IMR-90 (cell line): Measurements from ENCODE around the gene MGAT4C.

ENCODE experiments used
- BHLHE40 ChIP-seq: fragments of 150-350 bp; IDR thresholded peaks from 2 replicates; pipeline ENCODE4 v1.6.1; 2016; ENCODE audit warnings: mild to moderate bottlenecking, low read depth, low read length
- CEBPB ChIP-seq: IDR thresholded peaks from 2 replicates; pipeline ENCODE4 v1.6.1; 2012; ENCODE audit warnings: low read depth, low read length, improper control_type of control experiment
- CHD1 ChIP-seq: IDR thresholded peaks from 2 replicates; pipeline ENCODE4 v1.6.1; 2012; ENCODE audit warnings: low read depth, low read length, improper control_type of control experiment
- CTCF ChIP-seq: conservative IDR thresholded peaks from 2 replicates; pipeline ENCODE4 v1.5.1; 2012; ENCODE audit warnings: mild to moderate bottlenecking, low read depth, low read length, improper control_type of control experiment
- FOS ChIP-seq: fragments of 150-350 bp; IDR thresholded peaks from 2 replicates; pipeline ENCODE4 v1.6.1; 2016; ENCODE audit warnings: low read depth, low read length
- MAFK ChIP-seq: IDR thresholded peaks from 2 replicates; pipeline ENCODE4 v1.6.1; 2012; ENCODE audit warnings: low read depth, low read length, improper control_type of control experiment
- MAZ ChIP-seq: IDR thresholded peaks from 2 replicates; pipeline ENCODE4 v1.6.1; 2012; ENCODE audit warnings: low read depth, mild to moderate bottlenecking, low read length, improper control_type of control experiment, moderate library complexity, borderline replicate concordance
- MXI1 ChIP-seq: IDR thresholded peaks from 2 replicates; pipeline ENCODE4 v1.6.1; 2012; ENCODE audit warnings: low read depth, mild to moderate bottlenecking, low read length, moderate library complexity, borderline replicate concordance
- POLR2A ChIP-seq: IDR thresholded peaks from 2 replicates; pipeline ENCODE4 v1.6.1; 2012; ENCODE audit warnings: mild to moderate bottlenecking, low read depth, low read length
- RAD21 ChIP-seq: IDR thresholded peaks from 2 replicates; pipeline ENCODE4 v1.6.1; 2012; ENCODE audit warnings: low read length, improper control_type of control experiment
- RCOR1 ChIP-seq: IDR thresholded peaks from 2 replicates; pipeline ENCODE4 v1.6.1; 2012; ENCODE audit warnings: mild to moderate bottlenecking, low read length, improper control_type of control experiment; ENCODE audit not compliant: insufficient replicate concordance
- RFX5 ChIP-seq: IDR thresholded peaks from 2 replicates; pipeline ENCODE4 v1.8.0; 2012; ENCODE audit warnings: low read depth, mild to moderate bottlenecking, low read length, moderate library complexity
- SMC3 ChIP-seq: fragments of 150-350 bp; IDR thresholded peaks from 2 replicates; pipeline ENCODE4 v1.6.1; 2016; ENCODE audit warnings: low read depth, mild to moderate bottlenecking, antibody characterized with exemption, low read length, moderate library complexity
- TF ChIP-seq, protein P1 (sequence below): fragments of 150-350 bp; IDR thresholded peaks from 2 replicates; pipeline ENCODE4 v1.6.1; 2017; ENCODE audit warnings: mild to moderate bottlenecking, antibody characterized with exemption, low read length, low read depth

DNA sequence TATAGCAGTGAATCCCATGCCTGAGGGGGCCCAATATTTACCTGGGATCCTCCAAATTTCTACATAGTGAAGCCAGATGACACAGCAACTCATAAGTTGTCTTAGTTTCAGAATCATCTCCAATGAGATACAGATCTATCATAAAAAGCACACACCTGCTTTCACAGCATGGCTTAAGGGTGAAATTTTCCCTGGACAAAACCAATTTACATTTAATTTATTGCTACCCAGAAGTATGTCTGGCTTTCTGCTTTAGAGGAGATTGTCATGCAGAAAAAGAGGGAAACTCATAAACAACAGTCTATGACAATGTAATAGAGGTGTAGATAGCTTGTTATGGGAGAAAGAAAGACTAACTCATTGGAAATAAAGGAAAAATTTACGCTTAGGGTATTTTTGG is 113.0 kb downstream of the MGAT4C start:
- no peak for TF ChIP-seq CHD1
- TF ChIP-seq CTCF, result no peak
- TF ChIP-seq POLR2A, result no peak
- no peak for TF ChIP-seq RFX5
- TF ChIP-seq CEBPB, result no peak
- TF ChIP-seq RAD21, result no peak
- no peak for TF ChIP-seq RCOR1
- no peak for TF ChIP-seq SMC3
- no peak for TF ChIP-seq MXI1
- TF ChIP-seq, protein P1, sequence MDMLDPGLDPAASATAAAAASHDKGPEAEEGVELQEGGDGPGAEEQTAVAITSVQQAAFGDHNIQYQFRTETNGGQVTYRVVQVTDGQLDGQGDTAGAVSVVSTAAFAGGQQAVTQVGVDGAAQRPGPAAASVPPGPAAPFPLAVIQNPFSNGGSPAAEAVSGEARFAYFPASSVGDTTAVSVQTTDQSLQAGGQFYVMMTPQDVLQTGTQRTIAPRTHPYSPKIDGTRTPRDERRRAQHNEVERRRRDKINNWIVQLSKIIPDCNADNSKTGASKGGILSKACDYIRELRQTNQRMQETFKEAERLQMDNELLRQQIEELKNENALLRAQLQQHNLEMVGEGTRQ, result no peak
- no peak for TF ChIP-seq FOS
- no peak for TF ChIP-seq MAZ
- TF ChIP-seq BHLHE40, result no peak
- no peak for TF ChIP-seq MAFK
